Renal pelvis (tissue), 4 donors: ENCODE results near the gene RAB31. TPM values are rescaled to one million over a fixed set of nuclear protein-coding genes. Genes with fewer than 3 reads are reported as not detected.
A peak's percentile ranks its signal among the peaks of the same experiment; 100 is the strongest.
"Not testable (repeated sequence)": the region's sequence is repeated elsewhere in the genome, so short reads cannot be mapped to it uniquely, and the experiment has no call there.

Experiments used
- DNase-seq: peaks from one replicate; pipeline ENCODE4 v3.0.0-alpha.2; 2013
- polyA plus RNA-seq, 3 donors: library from polyadenylated mRNA; unstranded; fragments of 120-200 nt; gene quantifications; one replicate each; pipeline ENCODE4 v1.2.1, GENCODE V29; 2013; ENCODE audit not compliant: insufficient read length in 3 of 3

RAB31 gene
- polyA plus RNA-seq, 3 donors: 22.8 to 27.5 (median 25.7) TPM

- no peak for DNase-seq
These were observed 48.3 kb downstream of the RAB31 start for GRCh38 chr18:9756271-9756932.

GRCh38 chr18:9756933-9757470 lies 48.9 kb downstream of the RAB31 start:
- no peak for DNase-seq

- no peak for DNase-seq
These were observed 49.9 kb downstream of the RAB31 start for GRCh38 chr18:9757827-9758621.

GRCh38 chr18:9758624-9759075 lies 50.5 kb downstream of the RAB31 start:
- DNase-seq: no peak

GRCh38 chr18:9760641-9761040 lies 52.5 kb downstream of the RAB31 start:
- no peak for DNase-seq

GRCh38 chr18:9762526-9762925 lies 54.4 kb downstream of the RAB31 start:
- no peak for DNase-seq

GRCh38 chr18:9763157-9763556 lies 55.1 kb downstream of the RAB31 start:
- no peak for DNase-seq

- no peak for DNase-seq
These were observed 55.9 kb downstream of the RAB31 start for GRCh38 chr18:9764011-9764481.

GRCh38 chr18:9765501-9765900 lies 57.4 kb downstream of the RAB31 start:
- no peak for DNase-seq

GRCh38 chr18:9766076-9766481 lies 58.0 kb downstream of the RAB31 start:
- no peak for DNase-seq

- no peak for DNase-seq
These were observed 58.6 kb downstream of the RAB31 start for GRCh38 chr18:9766740-9767139.

- not testable (repeated sequence) for DNase-seq
These were observed 60.1 kb downstream of the RAB31 start for GRCh38 chr18:9768071-9768691.

- not testable (repeated sequence) for DNase-seq
These were observed 62.0 kb downstream of the RAB31 start for GRCh38 chr18:9770111-9770510.

GRCh38 chr18:9771261-9771976 lies 63.3 kb downstream of the RAB31 start:
- peak; percentile 57 for DNase-seq

- DNase-seq: no peak
These were observed 64.0 kb downstream of the RAB31 start for GRCh38 chr18:9771977-9772660.

GRCh38 chr18:9772847-9773677 lies 65.0 kb downstream of the RAB31 start:
- no peak for DNase-seq

GRCh38 chr18:9774150-9774549 lies 66.0 kb downstream of the RAB31 start:
- no peak for DNase-seq

GRCh38 chr18:9775178-9775577 lies 67.1 kb downstream of the RAB31 start:
- no peak for DNase-seq

- DNase-seq: no peak
These were observed 71.5 kb downstream of the RAB31 start for GRCh38 chr18:9779630-9780029.
